Measurements from ENCODE around the gene FCSK. TPM values are rescaled to one million over a fixed set of nuclear protein-coding genes. Genes with fewer than 3 reads are reported as not detected.
"Not testable (repeated sequence)": the region's sequence is repeated elsewhere in the genome, so short reads cannot be mapped to it uniquely, and the experiment has no call there.

The FCSK gene
- total RNA-seq = 10 to 100 TPM in 1 of 2 donors, 1 to 10 TPM in 1; 7.3 to 15.9 TPM
- polyA plus RNA-seq (ENCODE audit: insufficient read length in 2 of 2) = 10 to 100 TPM; 15.5 to 20.4 TPM
- long read RNA-seq, donor 1 = 0 reads
- long read RNA-seq, donor 2 = 0 reads
- long read RNA-seq, donor 3 = 0 reads
- long read RNA-seq, donor 4, partial matches to known transcripts = 0 of 1 reads
- long read RNA-seq, donor 4, other reads (novel, unspliced or antisense) = 0 of 1 reads

DNA sequence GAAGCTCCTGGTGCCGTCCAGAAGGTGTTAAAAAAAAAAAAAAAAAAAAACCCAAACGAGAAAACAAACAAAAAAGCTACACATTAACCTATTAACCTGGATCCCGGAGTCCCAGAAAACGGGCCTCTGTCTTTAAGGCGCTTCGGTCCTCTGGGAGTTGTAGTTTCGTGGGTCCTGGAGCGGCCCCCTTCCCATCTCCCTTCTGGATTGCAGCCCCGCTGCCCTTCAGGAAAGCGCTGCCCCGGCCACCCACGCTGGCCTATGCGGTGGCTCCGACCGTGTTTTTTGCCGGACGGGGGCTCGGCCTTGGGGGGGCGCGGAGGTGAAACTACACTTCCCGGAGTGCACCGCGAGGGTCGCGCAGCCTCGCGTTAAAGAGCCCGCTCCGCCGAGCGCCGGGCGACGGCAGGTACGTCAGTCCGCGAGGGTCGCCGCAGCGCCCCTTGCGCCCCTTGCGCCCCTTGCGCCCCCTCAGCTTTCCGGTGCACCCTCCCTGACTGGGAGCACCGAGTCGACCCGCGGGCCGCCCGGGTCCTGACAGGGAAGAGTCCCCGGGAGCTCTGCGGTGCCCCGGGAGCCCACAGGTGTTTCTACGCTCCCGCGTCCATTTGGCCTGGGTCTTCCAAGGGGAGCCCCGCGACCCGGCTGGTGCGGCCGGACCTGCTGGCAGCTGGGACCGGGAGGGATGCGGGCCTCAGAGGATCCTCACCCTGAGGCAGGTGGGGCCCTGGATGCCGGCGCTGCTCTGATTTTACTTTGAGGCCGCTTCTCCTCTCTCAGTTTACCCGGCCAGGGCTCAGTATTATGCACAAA lies at the start of gene FCSK:
TSS of gene FCSK (plus strand) at position 374 of the 813 bp plus-strand sequence. CDS start 8,596 bp downstream, outside the sequence.
- DNase-seq (ENCODE audit: low read depth in 4 of 6, low spot score in 6 of 6) = peak; percentile 59 to 94 (median 72)
- Histone ChIP-seq H3K9me3 (ENCODE audit: control insufficient read depth, insufficient read depth, low read length) (no peaks in the 10 kb centered on the region), H3K27me3 (ENCODE audit: control insufficient read depth, insufficient read depth, low read length) (no peaks in the 10 kb centered on the region), H3K36me3 (ENCODE audit: control insufficient read depth, insufficient read depth, low read length) (no peaks in the 10 kb centered on the region), H3K4me3 (ENCODE audit: low read depth, low read length) (peak within 1 kb of the TSS; percentile 93), H3K4me1 (ENCODE audit: control insufficient read depth, insufficient read depth, low read length) (peaks cover 14% of the 10 kb centered on the region), H3K27ac (ENCODE audit: low read depth, low read length) (peak within 1 kb of the TSS; percentile 97)
- WGBS (ENCODE audit: insufficient coverage) = under 1% methylated on average over 66 of the region's 67 CpGs

DNA sequence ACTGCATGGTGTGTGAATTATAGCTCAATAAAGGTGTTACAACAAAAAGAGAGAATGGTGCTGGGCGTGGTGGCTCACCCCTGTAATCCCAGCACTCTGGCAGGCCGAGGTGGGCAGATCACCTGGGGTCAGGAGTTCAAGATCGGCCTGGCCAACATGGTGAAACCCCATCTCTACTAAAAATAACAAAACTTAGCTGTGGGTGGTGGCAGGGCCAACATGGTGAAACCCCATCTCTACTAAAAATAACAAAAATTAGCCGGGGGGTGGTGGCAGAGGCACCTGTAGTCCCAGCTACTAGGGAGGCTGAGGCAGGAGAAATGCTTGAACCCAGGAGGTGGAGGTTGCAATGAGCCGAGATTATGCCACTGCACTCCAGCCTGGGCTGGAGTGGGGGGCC lies 48.3 kb upstream of the FCSK start:
- not testable (repeated sequence) for H3K4me3 ChIP-seq (ENCODE audit: low read depth, low read length); DNase-seq (ENCODE audit: low read depth in 4 of 6, low spot score in 6 of 6); H3K36me3 ChIP-seq (ENCODE audit: control insufficient read depth, insufficient read depth, low read length); H3K27me3 ChIP-seq (ENCODE audit: control insufficient read depth, insufficient read depth, low read length); H3K9me3 ChIP-seq (ENCODE audit: control insufficient read depth, insufficient read depth, low read length); H3K27ac ChIP-seq (ENCODE audit: low read depth, low read length)
- 100% methylated on average over 1 of the region's 5 CpGs for WGBS (ENCODE audit: insufficient coverage)
- H3K4me1 ChIP-seq (ENCODE audit: control insufficient read depth, insufficient read depth, low read length) = peaks cover 30% of the 10 kb centered on the region

DNA sequence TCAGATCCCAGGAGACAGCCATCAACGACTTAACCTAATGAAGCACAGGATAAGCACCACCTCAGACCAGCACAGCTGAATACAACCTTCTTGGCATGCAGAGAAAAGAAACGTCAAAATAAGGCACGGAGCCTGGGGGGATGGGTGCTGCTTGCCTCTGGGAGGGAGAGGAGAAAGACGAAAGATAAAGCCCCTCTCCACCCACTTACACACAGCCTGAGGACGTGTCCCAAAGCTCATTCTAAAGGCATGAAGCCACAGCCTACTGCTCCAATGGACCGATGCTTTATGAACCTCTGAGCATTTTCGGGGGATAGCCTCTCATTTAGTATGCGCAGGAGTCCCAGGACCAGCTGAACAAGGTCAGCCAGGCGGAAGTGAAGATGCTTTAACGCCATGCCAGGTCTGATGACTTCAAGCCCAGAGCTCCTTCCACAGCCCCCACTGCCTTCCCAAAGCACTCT lies 46.6 kb upstream of the FCSK start:
- peak in 2 of 6 donors; percentile 42 to 48 for DNase-seq (ENCODE audit: low read depth in 4 of 6, low spot score in 6 of 6)
- H3K4me3 ChIP-seq (ENCODE audit: low read depth, low read length) = no peak overlapping the region
- peaks cover 31% of the 10 kb centered on the region for H3K4me1 ChIP-seq (ENCODE audit: control insufficient read depth, insufficient read depth, low read length)
- peaks cover 13% of the 10 kb centered on the region for H3K36me3 ChIP-seq (ENCODE audit: control insufficient read depth, insufficient read depth, low read length)
- H3K27me3 ChIP-seq (ENCODE audit: control insufficient read depth, insufficient read depth, low read length) = no peaks in the 10 kb centered on the region
- no peak overlapping the region for H3K27ac ChIP-seq (ENCODE audit: low read depth, low read length)
- 37% methylated on average over 6 of the region's 10 CpGs for WGBS (ENCODE audit: insufficient coverage)
- H3K9me3 ChIP-seq (ENCODE audit: control insufficient read depth, insufficient read depth, low read length) = no peaks in the 10 kb centered on the region

DNA sequence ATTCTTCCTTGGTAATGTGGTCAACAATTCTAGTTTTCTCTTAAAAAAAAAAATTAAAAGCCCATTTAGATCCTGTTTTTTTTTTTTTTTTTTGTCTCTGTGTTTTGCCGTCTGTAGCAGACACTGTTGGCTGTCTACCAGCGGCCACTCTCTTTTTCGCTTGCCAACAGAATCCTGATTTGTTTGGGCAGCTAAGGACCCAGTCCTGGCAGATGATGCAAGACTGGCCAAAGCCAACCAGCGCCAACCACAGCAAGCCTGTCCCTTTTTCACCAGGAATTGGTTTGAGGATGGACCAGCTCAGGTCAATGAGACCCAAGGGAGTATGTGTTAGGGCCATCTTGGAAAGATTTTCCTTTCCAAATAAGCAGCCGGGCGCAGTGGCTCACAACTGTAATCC lies 43.7 kb upstream of the FCSK start:
- H3K27me3 ChIP-seq (ENCODE audit: control insufficient read depth, insufficient read depth, low read length) = no peaks in the 10 kb centered on the region
- DNase-seq (ENCODE audit: low read depth in 4 of 6, low spot score in 6 of 6) = peak in 4 of 6 donors; percentile 51 to 84 (median 65)
- H3K4me3 ChIP-seq (ENCODE audit: low read depth, low read length) = no peak overlapping the region
- peaks cover 7% of the 10 kb centered on the region for H3K36me3 ChIP-seq (ENCODE audit: control insufficient read depth, insufficient read depth, low read length)
- peaks cover 31% of the 10 kb centered on the region for H3K4me1 ChIP-seq (ENCODE audit: control insufficient read depth, insufficient read depth, low read length)
- WGBS (ENCODE audit: insufficient coverage) = 45% methylated on average over 5 of the region's 6 CpGs
- H3K27ac ChIP-seq (ENCODE audit: low read depth, low read length) = no peak overlapping the region
- H3K9me3 ChIP-seq (ENCODE audit: control insufficient read depth, insufficient read depth, low read length) = no peaks in the 10 kb centered on the region

DNA sequence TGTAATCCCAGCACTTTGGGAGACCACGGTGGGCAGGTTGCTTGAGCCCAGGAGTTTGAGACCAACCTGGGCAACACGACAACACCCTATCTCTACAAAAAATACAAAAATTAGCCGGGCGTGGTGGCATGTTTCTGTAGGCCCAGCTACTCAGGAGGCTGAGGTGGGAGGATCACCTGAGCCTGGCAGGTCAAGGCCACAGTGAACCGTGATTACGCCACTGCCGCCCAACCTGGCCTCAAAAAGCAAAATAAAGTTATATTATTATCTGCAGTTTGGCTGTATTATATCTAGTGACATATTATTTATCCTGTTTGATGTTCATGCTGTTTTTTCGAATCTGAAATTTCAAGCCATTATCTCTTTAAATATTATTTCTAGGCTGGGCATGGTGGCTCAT lies 42.0 kb upstream of the FCSK start:
- Histone ChIP-seq H3K36me3 (ENCODE audit: control insufficient read depth, insufficient read depth, low read length) (peaks cover 15% of the 10 kb centered on the region), H3K4me1 (ENCODE audit: control insufficient read depth, insufficient read depth, low read length) (peaks cover 26% of the 10 kb centered on the region), H3K4me3 (ENCODE audit: low read depth, low read length) (no peak overlapping the region), H3K9me3 (ENCODE audit: control insufficient read depth, insufficient read depth, low read length) (no peaks in the 10 kb centered on the region), H3K27ac (ENCODE audit: low read depth, low read length) (no peak overlapping the region), H3K27me3 (ENCODE audit: control insufficient read depth, insufficient read depth, low read length) (no peaks in the 10 kb centered on the region)
- DNase-seq (ENCODE audit: low read depth in 4 of 6, low spot score in 6 of 6) = no peak
- WGBS (ENCODE audit: insufficient coverage) = no CpG with 5 or more reads among the region's 8 CpGs

DNA sequence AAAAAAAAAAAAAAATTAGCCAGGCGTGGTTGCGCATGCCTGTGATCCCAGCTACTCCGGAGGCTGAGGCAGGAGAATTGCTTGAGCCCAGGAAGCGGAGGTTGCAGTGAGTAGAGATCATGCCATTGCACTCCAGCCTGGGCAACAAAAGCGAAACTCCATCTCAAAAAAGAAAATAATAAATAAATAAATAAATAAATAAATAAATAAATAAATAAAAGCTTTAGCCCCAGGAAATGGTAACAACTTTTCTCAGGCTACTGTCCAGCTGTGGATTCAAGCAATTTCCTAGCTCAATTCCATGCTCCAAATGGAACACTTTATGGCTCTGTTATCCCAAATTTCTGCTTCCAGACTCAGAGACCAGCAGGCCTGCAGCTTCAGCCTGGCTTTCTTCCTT lies 40.8 kb upstream of the FCSK start:
- H3K4me3 ChIP-seq (ENCODE audit: low read depth, low read length); H3K27me3 ChIP-seq (ENCODE audit: control insufficient read depth, insufficient read depth, low read length); H3K27ac ChIP-seq (ENCODE audit: low read depth, low read length); H3K9me3 ChIP-seq (ENCODE audit: control insufficient read depth, insufficient read depth, low read length): not testable (repeated sequence)
- no CpG with 5 or more reads among the region's 5 CpGs for WGBS (ENCODE audit: insufficient coverage)
- peaks cover 25% of the 10 kb centered on the region for H3K36me3 ChIP-seq (ENCODE audit: control insufficient read depth, insufficient read depth, low read length)
- H3K4me1 ChIP-seq (ENCODE audit: control insufficient read depth, insufficient read depth, low read length) = peaks cover 19% of the 10 kb centered on the region
- DNase-seq (ENCODE audit: low read depth in 4 of 6, low spot score in 6 of 6) = peak in 1 of 6 donors; percentile 32

DNA sequence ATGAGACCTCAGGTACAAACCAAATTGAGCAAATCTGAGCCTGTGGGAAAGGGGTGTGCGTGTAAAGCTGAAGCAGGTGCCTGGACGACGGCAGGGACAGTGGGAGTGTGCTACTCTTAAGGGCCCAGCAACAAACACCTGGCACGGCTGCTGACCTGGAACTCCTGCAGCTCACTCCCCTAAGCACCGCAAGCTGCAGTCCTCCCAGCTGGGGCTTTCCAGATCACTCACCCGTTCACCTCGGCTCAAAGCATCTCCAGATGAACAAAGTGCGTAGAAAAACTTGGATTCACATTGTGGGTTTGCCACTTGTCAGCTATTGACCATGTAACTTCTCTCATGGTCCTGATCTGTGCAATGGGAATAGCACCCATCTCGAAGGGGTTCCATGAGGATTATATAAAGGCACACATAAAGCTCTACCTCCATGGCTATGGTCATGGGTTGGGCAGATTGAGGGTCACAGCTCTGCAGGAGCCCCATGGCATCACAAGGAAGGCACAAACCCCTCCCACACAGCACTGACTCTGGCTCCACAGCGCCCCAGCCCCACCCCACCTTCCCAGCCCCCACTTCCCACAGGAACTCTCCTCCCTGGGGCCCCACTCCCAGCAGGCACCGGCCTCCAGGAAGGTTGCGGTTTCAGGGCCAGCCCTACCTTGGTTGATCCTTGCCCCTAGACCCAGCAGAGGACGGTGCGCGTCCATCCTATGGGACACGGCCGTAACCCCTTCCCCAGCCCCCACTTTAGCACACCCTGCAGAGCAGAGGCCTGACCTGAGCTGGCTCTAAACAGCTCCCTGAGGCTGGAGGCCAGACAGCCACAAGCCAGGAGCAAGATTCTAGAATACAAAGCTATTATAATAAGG lies 37.4 kb upstream of the FCSK start:
- H3K27ac ChIP-seq (ENCODE audit: low read depth, low read length) = no peak overlapping the region
- WGBS (ENCODE audit: insufficient coverage) = 87% methylated on average over 16 of the region's 17 CpGs

DNA sequence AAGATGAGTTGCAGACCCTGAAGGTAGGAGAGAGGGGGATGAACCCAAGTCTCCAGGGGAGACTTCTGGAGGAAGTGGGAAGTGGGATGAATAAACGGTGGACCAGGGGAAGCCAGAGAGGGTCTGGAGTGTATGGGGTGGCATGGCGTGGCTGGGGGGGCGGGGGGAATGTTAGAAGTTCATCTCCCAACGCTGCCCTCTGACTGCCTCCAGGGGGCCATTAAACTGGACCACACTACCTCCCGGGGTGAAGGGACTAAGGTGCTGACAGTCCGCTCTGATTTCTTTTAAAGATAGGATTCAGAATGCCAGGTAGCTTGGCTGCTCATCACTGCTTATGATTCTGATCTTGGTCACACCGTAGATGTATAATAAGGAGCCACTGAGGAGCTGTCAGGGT lies 36.7 kb upstream of the FCSK start:
- no peak overlapping the region for H3K27ac ChIP-seq (ENCODE audit: low read depth, low read length)
- peaks cover 30% of the 10 kb centered on the region for H3K4me1 ChIP-seq (ENCODE audit: control insufficient read depth, insufficient read depth, low read length)
- no peaks in the 10 kb centered on the region for H3K27me3 ChIP-seq (ENCODE audit: control insufficient read depth, insufficient read depth, low read length)
- 79% methylated on average over 7 of the region's 7 CpGs for WGBS (ENCODE audit: insufficient coverage)
- H3K36me3 ChIP-seq (ENCODE audit: control insufficient read depth, insufficient read depth, low read length) = peaks cover 42% of the 10 kb centered on the region
- H3K4me3 ChIP-seq (ENCODE audit: low read depth, low read length) = no peak overlapping the region
- H3K9me3 ChIP-seq (ENCODE audit: control insufficient read depth, insufficient read depth, low read length) = no peaks in the 10 kb centered on the region
- no peak for DNase-seq (ENCODE audit: low read depth in 4 of 6, low spot score in 6 of 6)

More for the DNA sequence above, 37.4 kb upstream of the FCSK start:
- Histone ChIP-seq H3K4me1 (ENCODE audit: control insufficient read depth, insufficient read depth, low read length) (peaks cover 30% of the 10 kb centered on the region), H3K9me3 (ENCODE audit: control insufficient read depth, insufficient read depth, low read length) (no peaks in the 10 kb centered on the region), H3K36me3 (ENCODE audit: control insufficient read depth, insufficient read depth, low read length) (peaks cover 47% of the 10 kb centered on the region), H3K4me3 (ENCODE audit: low read depth, low read length) (no peak overlapping the region), H3K27me3 (ENCODE audit: control insufficient read depth, insufficient read depth, low read length) (no peaks in the 10 kb centered on the region)
- no peak for DNase-seq (ENCODE audit: low read depth in 4 of 6, low spot score in 6 of 6)

- WGBS (ENCODE audit: insufficient coverage) = 79% methylated on average over 7 of the region's 13 CpGs
- no peak for DNase-seq (ENCODE audit: low read depth in 4 of 6, low spot score in 6 of 6)
- Histone ChIP-seq H3K4me3 (ENCODE audit: low read depth, low read length) (no peak overlapping the region), H3K27me3 (ENCODE audit: control insufficient read depth, insufficient read depth, low read length) (no peaks in the 10 kb centered on the region), H3K27ac (ENCODE audit: low read depth, low read length) (no peak overlapping the region), H3K36me3 (ENCODE audit: control insufficient read depth, insufficient read depth, low read length) (peaks cover 40% of the 10 kb centered on the region), H3K9me3 (ENCODE audit: control insufficient read depth, insufficient read depth, low read length) (no peaks in the 10 kb centered on the region), H3K4me1 (ENCODE audit: control insufficient read depth, insufficient read depth, low read length) (peaks cover 30% of the 10 kb centered on the region)
Measured at GRCh38 chr16:70418274-70418992, 36.0 kb upstream of the FCSK start.

Data from spinal cord (tissue), 10 donors.